H9 (cell line): ENCODE results near the gene ELF5. TPM values are rescaled to one million over a fixed set of nuclear protein-coding genes. Genes with fewer than 3 reads are reported as not detected.

Experiments used
- DNase-seq: peaks from one replicate; pipeline ENCODE4 v3.0.0-alpha.2; 2017
- H2AFZ ChIP-seq: one replicate; pipeline ENCODE4 v1.6.1; 2013; ENCODE audit warnings: mild to moderate bottlenecking, low read length, control low read depth, moderate library complexity
- H2AK5ac ChIP-seq: 2 replicates; pipeline ENCODE4 v1.6.1; 2013; ENCODE audit warnings: low read length, control low read depth, mixed read lengths; ENCODE audit not compliant: insufficient read length
- H2BK120ac ChIP-seq: one replicate; pipeline ENCODE4 v1.6.1; 2013; ENCODE audit warnings: low read depth, mild to moderate bottlenecking, low read length, control low read depth, inconsistent platforms; ENCODE audit not compliant: poor library complexity, severe bottlenecking
- H2BK12ac ChIP-seq: 2 replicates; pipeline ENCODE4 v1.6.1; 2013; ENCODE audit warnings: low read length, control low read depth, mixed read lengths, low read depth; ENCODE audit not compliant: insufficient read length
- H2BK15ac ChIP-seq: 2 replicates; pipeline ENCODE4 v1.6.1; 2013; ENCODE audit warnings: low read depth, low read length, control low read depth
- H2BK20ac ChIP-seq: one replicate; pipeline ENCODE4 v1.6.1; 2013; ENCODE audit warnings: low read depth, mild to moderate bottlenecking, low read length, control low read depth, inconsistent platforms; ENCODE audit not compliant: poor library complexity, severe bottlenecking
- H2BK5ac ChIP-seq: 2 replicates; pipeline ENCODE4 v1.6.1; 2013; ENCODE audit warnings: low read length, control low read depth, mixed read lengths; ENCODE audit not compliant: insufficient read length
- H3K14ac ChIP-seq: 2 replicates; pipeline ENCODE4 v1.6.1; 2013; ENCODE audit warnings: low read length, control low read depth; ENCODE audit not compliant: insufficient read depth
- H3K18ac ChIP-seq: 2 replicates; pipeline ENCODE4 v1.6.1; 2013; ENCODE audit warnings: low read depth, mild to moderate bottlenecking, mixed read lengths, low read length, control low read depth; ENCODE audit not compliant: insufficient read length
- H3K23ac ChIP-seq: 2 replicates; pipeline ENCODE4 v1.6.1; 2013; ENCODE audit warnings: low read length, control low read depth, mixed read lengths, low read depth; ENCODE audit not compliant: insufficient read length
- H3K23me2 ChIP-seq: 2 replicates; pipeline ENCODE4 v1.6.1; 2013; ENCODE audit warnings: low read depth, mild to moderate bottlenecking, mixed read lengths, low read length, control low read depth; ENCODE audit not compliant: insufficient read length, poor library complexity, severe bottlenecking
- H3K27ac ChIP-seq: 2 replicates; pipeline ENCODE4 v1.5.1; 2013; ENCODE audit warnings: low read length, control low read depth, mixed read lengths, low read depth; ENCODE audit not compliant: insufficient read length
- H3K27me3 ChIP-seq: 2 replicates; pipeline ENCODE4 v1.6.1; 2013; ENCODE audit warnings: low read length, control low read depth, inconsistent platforms; ENCODE audit not compliant: insufficient read depth
- H3K4ac ChIP-seq: 2 replicates; pipeline ENCODE4 v1.6.1; 2013; ENCODE audit warnings: low read depth, mild to moderate bottlenecking, control low read depth, inconsistent platforms, low read length, moderate library complexity
- H3K4me1 ChIP-seq: 2 replicates; pipeline ENCODE4 v1.6.1; 2013; ENCODE audit warnings: low read length, control low read depth, inconsistent platforms; ENCODE audit not compliant: insufficient read depth
- H3K4me2 ChIP-seq: 2 replicates; pipeline ENCODE4 v1.6.1; 2013; ENCODE audit warnings: low read length, control low read depth, mixed read lengths; ENCODE audit not compliant: insufficient read length, insufficient read depth
- H3K56ac ChIP-seq: 2 replicates; pipeline ENCODE4 v1.6.1; 2013; ENCODE audit warnings: low read depth, mild to moderate bottlenecking, mixed read lengths, low read length, control low read depth; ENCODE audit not compliant: insufficient read length
- H3K79me1 ChIP-seq: 2 replicates; pipeline ENCODE4 v1.6.1; 2013; ENCODE audit warnings: low read depth, mild to moderate bottlenecking, moderate library complexity, low read length, control low read depth, inconsistent platforms; ENCODE audit not compliant: insufficient read depth, poor library complexity, severe bottlenecking
- H3K79me2 ChIP-seq: 2 replicates; pipeline ENCODE4 v1.6.1; 2013; ENCODE audit warnings: low read length, control low read depth, inconsistent platforms; ENCODE audit not compliant: insufficient read depth
- H3K9ac ChIP-seq: 2 replicates; pipeline ENCODE4 v1.6.1; 2013; ENCODE audit warnings: low read length, control low read depth, mixed read lengths; ENCODE audit not compliant: insufficient read length; ENCODE audit errors: extremely low read depth
- H3K9me3 ChIP-seq: one replicate; pipeline ENCODE4 v1.6.1; 2013; ENCODE audit warnings: low read depth, low read length, inconsistent platforms; ENCODE audit not compliant: control insufficient read depth
- H3T11ph ChIP-seq: one replicate; pipeline ENCODE4 v1.6.1; 2013; ENCODE audit warnings: mild to moderate bottlenecking, low read length, control low read depth, inconsistent platforms
- H4K20me1 ChIP-seq: one replicate; pipeline ENCODE4 v1.6.1; 2013; ENCODE audit not compliant: control insufficient read depth, insufficient read length, insufficient read depth
- H4K5ac ChIP-seq: 2 replicates; pipeline ENCODE4 v1.6.1; 2013; ENCODE audit warnings: low read depth, mild to moderate bottlenecking, mixed read lengths, low read length, control low read depth; ENCODE audit not compliant: insufficient read length
- H4K8ac ChIP-seq: replicated peaks from 2 replicates; pipeline ENCODE4 v1.6.1; 2013; ENCODE audit warnings: low read length, control low read depth, mixed read lengths, low read depth; ENCODE audit not compliant: insufficient read length
- H4K91ac ChIP-seq: 2 replicates; pipeline ENCODE4 v1.6.1; 2013; ENCODE audit warnings: low read depth, mild to moderate bottlenecking, moderate library complexity, mixed read lengths, low read length, control low read depth; ENCODE audit not compliant: insufficient read length
- H3K27ac Mint-ChIP-seq, 3 experiments: 2 replicates in 2 of 3; 3 replicates in 1 of 3; pipeline ENCODE4 v1.8.0; 2020 to 2021; ENCODE audit warnings: mixed read lengths in 3 of 3, mild to moderate bottlenecking in 1 of 3, moderate library complexity in 1 of 3
- H3K27me3 Mint-ChIP-seq: 2 replicates; pipeline ENCODE4 v1.8.0; 2021; ENCODE audit warnings: low read depth, mild to moderate bottlenecking, moderate library complexity, mixed read lengths
- H3K36me3 Mint-ChIP-seq, 3 experiments: 2 replicates in 2 of 3; 3 replicates in 1 of 3; pipeline ENCODE4 v1.8.0; 2020 to 2021; ENCODE audit warnings: low read depth in 3 of 3, mixed read lengths in 3 of 3; ENCODE audit not compliant: insufficient read depth in 1 of 3
- H3K4me1 Mint-ChIP-seq, 2 experiments: 2 replicates each; pipeline ENCODE4 v1.8.0; 2020; ENCODE audit warnings: mixed read lengths in 2 of 2
- H3K4me3 Mint-ChIP-seq, 2 experiments: 2 replicates in 1 of 2; 3 replicates in 1 of 2; pipeline ENCODE4 v1.8.0; 2020 to 2021; ENCODE audit warnings: mild to moderate bottlenecking in 2 of 2, mixed read lengths in 2 of 2, moderate library complexity in 1 of 2
- H3K9me3 Mint-ChIP-seq, 2 experiments: 2 replicates in 1 of 2; 3 replicates in 1 of 2; pipeline ENCODE4 v1.8.0; 2020; ENCODE audit warnings: mild to moderate bottlenecking in 2 of 2, mixed read lengths in 2 of 2, moderate library complexity in 1 of 2
- CTCF ChIP-seq: fragments of 200-600 bp; sonication (generic); conservative IDR thresholded peaks from 3 replicates; pipeline ENCODE4 v1.8.0; 2021; ENCODE audit warnings: antibody characterized with exemption, mild to moderate bottlenecking
- WGBS: extraction: QIAGEN DNeasy Blood & Tissue Kit; methylation state at CpG from one replicate; pipeline ENCODE4 v1.1.7; 2013; ENCODE audit warnings: missing lambda C conversion rate, low lambda C conversion rate, mixed read lengths; ENCODE audit not compliant: insufficient read length; ENCODE audit errors: extremely low coverage; 5-methylcytosine and 5-hydroxymethylcytosine counted together
- total RNA-seq: library from RNA; stranded (reverse); gene quantifications from 2 replicates; pipeline ENCODE4 v1.2.1, GENCODE V29; 2021

The ELF5 gene
- total RNA-seq, 1 experiment from 2014 or later = not detected

DNA sequence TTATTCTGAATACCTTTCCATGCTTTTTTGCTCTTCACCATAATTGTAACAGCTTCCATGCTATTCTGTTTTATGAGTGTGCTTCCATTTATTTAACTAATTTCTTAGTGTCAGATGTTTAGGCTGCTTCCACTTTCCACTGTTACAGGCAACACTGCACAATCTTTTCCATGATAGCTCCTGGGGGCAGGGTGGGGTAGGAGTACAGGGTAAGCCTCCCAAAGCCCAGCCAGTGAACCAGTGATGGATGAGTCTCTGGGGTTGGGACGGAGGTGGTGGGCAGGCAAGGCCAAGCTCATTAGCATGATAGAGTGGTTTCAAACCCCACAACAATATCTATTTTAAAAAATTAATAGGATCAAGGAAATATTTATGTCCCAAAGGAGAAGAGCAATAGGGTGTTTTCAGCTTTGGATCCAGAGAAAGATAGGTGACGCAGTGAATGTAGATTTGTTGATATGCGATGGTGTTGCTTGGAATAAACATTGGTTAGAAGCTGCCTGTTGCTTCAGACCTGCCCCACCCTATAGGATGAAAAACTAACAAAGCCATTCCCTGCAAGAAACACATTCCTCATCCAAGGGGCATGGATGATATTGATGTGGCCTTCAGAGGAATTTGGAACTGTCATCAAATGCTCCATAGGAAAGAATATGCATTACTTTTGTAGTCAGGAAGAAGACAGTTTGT lies 17.1 kb upstream of the ELF5 start:
- H2BK15ac ChIP-seq = no peak overlapping the region
- WGBS = no CpG with 5 or more reads among the region's 3 CpGs
- no peak for TF ChIP-seq CTCF

More for the DNA sequence above, 17.1 kb upstream of the ELF5 start:
- Histone ChIP-seq H3K27ac (no peak overlapping the region), H3T11ph (no peak overlapping the region), H4K5ac (no peak overlapping the region), H3K9me3 (no peaks in the 10 kb centered on the region), H2AK5ac (no peak overlapping the region), H3K23me2 (no peaks in the 10 kb centered on the region), H2BK20ac (no peak overlapping the region), H3K27me3 (no peaks in the 10 kb centered on the region), H2AFZ (no peak overlapping the region), H2BK12ac (no peak overlapping the region), H3K9ac (no peak overlapping the region), H2BK5ac (no peak overlapping the region), H3K56ac (no peak overlapping the region), H3K23ac (no peak overlapping the region), H4K8ac (no peak overlapping the region), H3K14ac (no peak overlapping the region), H2BK120ac (no peak overlapping the region), H3K79me1 (no peaks in the 10 kb centered on the region), H4K20me1 (no peaks in the 10 kb centered on the region), H3K4ac (no peak overlapping the region), H3K4me1 (no peaks in the 10 kb centered on the region), H3K18ac (no peak overlapping the region), H4K91ac (no peak overlapping the region), H3K4me2 (no peak overlapping the region), H3K79me2 (no peaks in the 10 kb centered on the region)
- H3K4me1 Mint-ChIP-seq = no peaks in the 10 kb centered on the region
- H3K27ac Mint-ChIP-seq = no peak overlapping the region
- H3K27me3 Mint-ChIP-seq = peaks cover 2% of the 10 kb centered on the region
- DNase-seq = no peak
- H3K9me3 Mint-ChIP-seq = peaks cover 0 to 2% of the 10 kb centered on the region in 2 experiments; a peak in 3 of 5 replicates
- H3K4me3 Mint-ChIP-seq = no peak overlapping the region
- H3K36me3 Mint-ChIP-seq = peaks cover 0 to 2% (median 0%) of the 10 kb centered on the region in 3 experiments; a peak in 2 of 7 replicates
